ENCODE measurements around the gene G3BP2.

G3BP2 gene

DNA sequence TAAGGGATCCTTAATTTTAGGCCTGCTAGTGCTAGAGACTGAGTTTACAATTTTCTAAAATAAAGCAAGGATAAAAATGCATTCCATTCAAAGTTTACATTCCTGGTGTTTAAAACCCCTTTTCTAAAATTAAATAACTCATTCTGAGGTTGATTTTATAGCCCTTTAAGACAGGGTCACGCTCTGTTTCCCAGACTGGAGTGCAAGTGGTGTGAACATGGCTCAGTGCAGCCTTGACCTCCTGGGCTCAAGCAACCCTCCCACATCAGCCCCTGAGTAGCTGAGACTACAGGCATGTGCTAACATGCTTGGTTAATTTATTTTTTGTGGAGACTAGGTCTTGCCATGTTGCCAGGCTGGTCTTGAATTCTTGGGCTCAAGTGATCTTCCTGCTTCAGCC, 36.0 kb downstream of the G3BP2 start:
- DNase-seq: no peak

- DNase-seq: no peak
Measured at GRCh38 chr4:75634951-75635350, 38.3 kb downstream of the G3BP2 start.

DNA sequence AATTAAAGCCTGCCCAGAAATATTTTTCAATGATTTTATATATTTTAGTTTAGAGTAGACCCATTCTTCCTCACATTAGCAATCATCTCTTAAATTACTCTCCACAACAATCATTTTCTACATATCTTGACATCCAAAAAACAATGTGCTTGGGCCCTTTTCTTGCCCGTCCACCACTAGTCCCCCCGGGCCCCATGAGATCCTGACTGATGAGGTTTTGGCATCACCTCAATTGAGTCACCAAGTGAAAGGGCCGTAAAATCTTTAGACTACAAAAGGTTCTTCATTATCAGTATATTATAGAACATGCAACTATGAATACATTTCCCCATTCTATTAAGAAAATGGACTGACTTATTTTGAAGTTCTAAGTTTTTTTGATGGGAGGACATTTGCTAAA, 38.9 kb downstream of the G3BP2 start:
- DNase-seq: no peak

DNA sequence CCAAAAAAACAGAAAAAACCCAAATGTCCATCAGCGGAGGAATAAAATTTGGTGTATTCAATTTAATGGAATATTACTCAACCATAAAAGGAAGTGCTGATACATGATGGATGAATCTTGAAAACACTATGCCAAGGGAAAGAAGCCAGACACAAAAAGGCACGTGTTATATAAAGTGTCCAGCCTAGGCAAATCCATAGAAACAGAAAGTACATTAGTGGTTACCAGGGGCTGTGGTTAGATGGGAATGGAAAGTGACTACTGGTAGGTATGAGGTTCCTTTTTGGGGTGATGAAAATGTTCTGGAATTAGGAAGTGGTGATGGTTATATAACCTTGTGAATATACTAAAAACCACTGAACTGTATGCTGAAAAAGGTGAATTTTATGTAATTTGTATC, 39.4 kb downstream of the G3BP2 start:
- DNase-seq: no peak

DNA sequence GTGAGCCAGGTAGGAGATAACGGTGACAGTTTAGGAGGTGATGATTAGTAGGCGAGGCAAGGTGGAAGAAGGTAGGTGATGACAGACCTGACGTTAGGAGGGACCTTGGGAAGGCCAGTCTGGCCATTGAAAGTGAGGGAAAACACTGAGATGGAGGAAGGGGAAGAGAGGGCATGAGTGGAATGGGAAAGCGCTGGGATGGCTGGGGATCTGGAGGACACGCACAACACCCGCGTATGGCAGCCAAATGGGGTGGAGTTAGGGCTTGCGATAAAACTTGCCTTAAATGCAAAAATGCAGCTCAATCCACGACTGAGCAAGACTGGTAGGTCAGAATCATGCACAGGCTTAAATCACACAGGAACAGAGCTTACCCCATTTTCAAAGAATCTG, 42.3 kb downstream of the G3BP2 start:
- no peak for DNase-seq

- peak; percentile 96 for DNase-seq
Measured at GRCh38 chr4:75630174-75630936, 42.9 kb downstream of the G3BP2 start, which contains the start of gene CDKL2. Gene CDKL2, minus strand, starts transcription at chr4:75630528. Its CDS starts 4,540 bp downstream, at chr4:75625988.

GRCh38 chr4:75629239-75629638, 44.0 kb downstream of the G3BP2 start:
- DNase-seq: peak; percentile 58

DNA sequence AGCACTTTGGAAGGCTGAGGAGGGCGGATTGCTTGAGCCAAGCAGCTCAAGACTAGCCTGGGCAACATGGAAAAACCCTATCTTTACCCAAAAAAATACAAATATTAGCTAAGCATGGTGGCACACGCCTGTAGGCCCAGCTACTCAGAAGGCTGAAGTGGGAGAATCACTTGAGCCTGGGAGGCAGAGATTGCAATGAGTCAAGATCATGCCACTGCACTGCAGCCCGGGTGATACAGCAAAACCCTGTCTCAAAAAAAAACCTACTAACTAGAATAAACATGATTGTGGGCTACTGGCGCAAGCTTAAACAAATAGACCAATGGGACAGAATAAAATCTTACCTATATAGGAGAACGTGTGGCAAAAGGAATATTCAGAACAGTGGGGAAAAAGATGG, 50.2 kb downstream of the G3BP2 start:
- peak; percentile 7 for DNase-seq

DNA sequence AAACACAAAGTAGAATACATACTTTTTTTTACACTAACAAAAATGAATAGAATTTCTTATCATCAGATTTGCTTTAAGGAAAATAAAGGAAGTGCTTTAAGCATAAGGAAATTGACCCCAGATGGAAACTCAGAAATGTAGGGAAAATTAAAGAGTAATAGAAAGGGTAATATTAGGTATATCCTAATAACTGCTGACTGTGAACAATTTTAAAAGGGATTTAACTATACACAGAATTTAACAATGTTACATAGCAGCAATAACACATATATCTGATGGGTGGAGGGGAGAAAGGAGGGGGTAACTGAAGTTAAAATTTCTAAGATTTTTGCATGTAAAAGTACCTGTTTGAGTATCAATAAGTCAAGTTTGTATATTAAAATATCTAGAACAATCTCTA, 51.5 kb downstream of the G3BP2 start:
- no peak for DNase-seq

DNA sequence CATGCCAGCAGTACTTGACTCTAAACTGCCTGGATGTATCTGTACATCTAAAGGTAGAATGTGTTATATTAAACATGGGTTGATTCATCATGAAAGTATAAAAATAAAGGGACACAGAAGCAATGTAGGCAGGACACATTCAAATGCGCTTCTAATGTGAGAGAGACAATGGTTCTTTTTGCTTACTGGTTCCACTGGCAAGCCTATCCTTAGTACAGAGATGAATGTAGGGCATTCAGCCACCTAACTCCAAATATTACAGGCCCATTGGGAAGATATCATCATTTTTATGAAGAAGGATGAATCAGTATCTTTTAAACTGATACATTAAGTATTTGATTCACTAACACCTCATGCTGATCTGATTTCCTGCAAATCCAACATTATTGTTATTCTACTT, 60.9 kb downstream of the G3BP2 start:
- no peak for DNase-seq

DNA sequence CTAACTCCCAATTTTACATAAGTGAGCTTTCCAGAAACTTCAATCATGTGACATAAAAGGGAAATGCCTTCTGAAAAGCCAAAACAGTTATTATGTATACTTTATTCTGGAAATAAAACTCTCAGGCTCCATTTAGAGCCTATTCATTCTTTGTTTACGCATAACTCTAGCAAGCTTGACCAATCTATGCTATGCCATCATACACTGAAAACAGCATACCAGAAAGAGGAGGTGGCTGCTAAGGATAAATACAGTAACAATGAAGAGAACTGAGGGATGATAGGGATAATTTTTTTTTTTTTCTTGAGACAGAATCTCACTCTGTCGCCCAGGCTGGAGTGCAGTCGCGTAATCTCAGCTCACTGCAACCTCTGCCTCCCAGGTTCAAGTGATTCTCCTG, 67.3 kb downstream of the G3BP2 start:
- DNase-seq: no peak

DNA sequence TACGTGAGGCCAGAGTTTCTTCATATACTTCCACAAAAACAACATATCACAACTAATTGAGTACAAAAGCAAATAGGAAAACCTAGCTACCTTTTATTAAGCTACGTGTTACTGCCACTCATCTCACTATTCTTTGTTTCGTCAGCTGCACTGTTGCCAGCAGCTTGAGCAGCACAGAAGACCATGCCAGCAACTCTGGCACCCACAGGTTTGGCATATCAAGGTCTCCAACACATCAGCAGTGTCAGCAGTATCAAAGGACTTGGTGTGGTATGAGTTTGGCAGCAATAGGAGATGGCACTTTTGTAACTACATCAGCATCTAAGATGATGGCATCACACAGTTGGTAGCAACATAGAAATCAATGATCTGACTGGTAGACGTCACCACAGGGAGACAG, 73.6 kb downstream of the G3BP2 start:
- DNase-seq: no peak

- no peak for DNase-seq
Measured at GRCh38 chr4:75598390-75598789, 74.8 kb downstream of the G3BP2 start.

GRCh38 chr4:75596061-75596460, 77.2 kb downstream of the G3BP2 start:
- no peak for DNase-seq

- no peak for DNase-seq
Measured at GRCh38 chr4:75593393-75593792, 79.8 kb downstream of the G3BP2 start.
